Stimulated activated CD4-positive, alpha-beta T cell treated with anti-CD3 and anti-CD28 coated beads, Interleukin-15, amount 100 ng/mL, for 48 hours (primary cell): Measurements from ENCODE around the gene PRLH.

Source experiments
- DNase-seq, 2 donors: peaks; one replicate each; pipeline ENCODE4 v3.0.0-alpha.2; 2020; ENCODE audit warnings: low read depth in 2 of 2

PRLH gene, protein sequence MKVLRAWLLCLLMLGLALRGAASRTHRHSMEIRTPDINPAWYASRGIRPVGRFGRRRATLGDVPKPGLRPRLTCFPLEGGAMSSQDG

DNA sequence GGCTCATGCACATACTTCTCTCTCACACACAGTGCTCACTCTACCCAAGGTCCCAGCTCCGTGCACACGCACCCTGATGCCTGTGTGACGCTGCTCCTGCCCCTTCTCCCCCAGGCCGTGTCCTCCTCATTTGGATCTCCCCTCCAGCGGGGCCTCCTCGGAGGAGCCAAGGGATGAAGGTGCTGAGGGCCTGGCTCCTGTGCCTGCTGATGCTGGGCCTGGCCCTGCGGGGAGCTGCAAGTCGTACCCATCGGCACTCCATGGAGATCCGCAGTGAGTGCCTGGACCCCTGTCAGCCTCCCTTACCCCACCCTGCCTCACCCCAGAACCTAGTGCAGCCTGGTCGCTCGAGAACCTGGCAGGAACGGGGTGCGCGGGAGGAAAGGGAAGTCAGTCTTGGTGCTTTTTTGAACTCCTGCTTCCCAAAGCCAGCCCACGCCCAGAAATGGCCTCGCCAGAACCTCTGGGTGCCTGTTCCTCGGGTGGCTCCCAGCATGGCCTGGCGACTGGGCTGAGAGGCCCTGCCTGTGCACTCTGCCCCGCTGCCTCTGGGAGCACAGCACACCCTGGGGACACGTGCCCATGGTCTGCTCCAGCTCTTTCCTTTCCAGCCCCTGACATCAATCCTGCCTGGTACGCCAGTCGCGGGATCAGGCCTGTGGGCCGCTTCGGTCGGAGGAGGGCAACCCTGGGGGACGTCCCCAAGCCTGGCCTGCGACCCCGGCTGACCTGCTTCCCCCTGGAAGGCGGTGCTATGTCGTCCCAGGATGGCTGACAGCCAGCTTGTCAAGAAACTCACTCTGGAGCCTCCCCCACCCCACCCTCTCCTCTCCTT is at the start of gene PRLH:
TSS of gene PRLH (plus strand) at position 174 of the 835 bp plus-strand sequence. CDS start at position 174, 0 bp downstream.
- DNase-seq: no peak

DNA sequence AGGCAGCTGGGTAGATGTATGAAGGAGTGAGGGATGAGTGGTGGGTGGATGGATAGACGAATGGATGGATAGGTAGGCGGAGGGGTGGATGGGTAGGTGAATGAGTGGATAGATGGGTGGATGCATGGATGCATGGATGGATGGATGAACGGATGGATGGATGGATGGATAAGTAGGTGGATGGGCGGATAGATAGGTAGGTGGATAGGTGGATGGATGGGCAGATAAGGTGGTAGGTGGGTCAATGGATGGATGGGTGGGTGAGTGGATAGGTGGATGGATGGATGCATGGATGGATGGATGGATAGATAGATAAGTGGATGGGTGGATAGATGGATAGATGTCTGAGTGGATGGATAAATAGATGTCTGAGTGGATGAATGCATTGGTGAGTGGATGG is 49.2 kb upstream of the PRLH start:
- DNase-seq: no peak

DNA sequence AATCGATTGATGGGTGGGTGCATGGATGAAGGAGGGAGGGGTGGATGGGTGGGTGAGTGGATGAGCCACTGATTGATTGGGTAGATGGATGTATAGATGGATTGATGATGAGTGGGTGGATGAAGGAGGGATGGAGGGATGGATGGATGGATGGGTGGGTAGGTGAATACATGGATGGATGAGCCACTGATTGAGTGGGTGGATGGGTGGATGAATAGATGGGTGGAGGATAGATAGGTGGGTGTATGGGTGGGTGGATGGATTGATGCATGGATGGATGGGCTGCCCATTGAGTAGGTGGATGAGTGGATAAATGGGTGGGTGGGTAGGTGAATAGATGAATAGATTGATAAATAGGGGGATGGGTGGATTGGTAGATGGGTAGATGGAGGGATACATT is 48.4 kb upstream of the PRLH start:
- DNase-seq: no peak

DNA sequence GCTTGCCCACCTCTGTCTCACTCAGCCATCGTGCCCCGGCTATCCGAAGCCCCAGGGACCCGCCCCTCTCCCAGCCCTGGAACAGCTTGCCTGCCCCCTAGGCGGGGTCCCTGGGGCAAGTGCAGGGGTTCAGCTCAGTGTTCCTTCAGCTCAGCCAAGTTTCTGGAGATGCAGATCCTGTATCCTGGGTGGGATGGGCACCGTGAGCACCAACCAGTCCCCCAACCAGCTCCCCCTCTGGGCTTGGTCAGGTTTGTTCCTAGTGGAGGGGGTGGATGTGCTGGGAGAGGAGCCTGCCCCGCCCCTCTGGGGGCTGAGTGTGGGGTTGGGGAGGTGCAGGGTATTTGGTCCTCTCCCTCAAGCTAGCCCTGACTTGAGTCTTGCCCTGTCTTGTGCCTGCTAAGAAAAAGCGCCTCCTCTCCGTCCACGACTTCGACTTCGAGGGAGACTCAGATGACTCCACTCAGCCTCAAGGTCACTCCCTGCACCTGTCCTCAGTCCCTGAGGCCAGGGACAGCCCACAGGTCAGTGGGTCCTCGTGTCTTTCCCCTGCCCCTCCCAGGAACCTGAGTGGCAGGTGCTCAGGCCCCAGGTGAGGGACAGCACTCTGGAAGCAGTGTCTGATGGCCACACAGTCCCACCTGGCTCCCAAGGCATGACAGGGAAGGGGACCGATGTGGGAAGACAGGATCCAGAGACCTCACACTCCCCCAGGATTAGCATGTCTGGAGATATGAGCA is 46.7 kb upstream of the PRLH start:
- DNase-seq: no peak

DNA sequence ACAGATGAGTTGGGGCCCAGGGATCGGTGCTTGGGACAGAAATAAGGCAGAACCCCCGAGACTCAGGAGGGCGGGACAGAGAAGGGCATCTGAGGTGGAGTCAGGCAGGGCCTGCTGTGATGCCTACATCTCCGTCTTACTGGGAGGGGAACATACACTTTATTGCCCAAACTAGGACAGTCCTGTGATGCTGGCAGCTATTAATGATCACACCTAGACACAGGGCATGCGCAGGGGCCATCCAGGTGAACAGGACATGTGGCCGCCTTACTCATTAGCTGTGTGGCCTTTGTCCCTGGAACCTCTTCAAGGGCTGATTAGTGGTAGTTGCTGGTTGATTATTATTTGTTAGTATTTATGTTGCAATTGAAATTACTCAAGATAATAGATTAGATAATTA is 46.1 kb upstream of the PRLH start:
- DNase-seq: no peak

DNA sequence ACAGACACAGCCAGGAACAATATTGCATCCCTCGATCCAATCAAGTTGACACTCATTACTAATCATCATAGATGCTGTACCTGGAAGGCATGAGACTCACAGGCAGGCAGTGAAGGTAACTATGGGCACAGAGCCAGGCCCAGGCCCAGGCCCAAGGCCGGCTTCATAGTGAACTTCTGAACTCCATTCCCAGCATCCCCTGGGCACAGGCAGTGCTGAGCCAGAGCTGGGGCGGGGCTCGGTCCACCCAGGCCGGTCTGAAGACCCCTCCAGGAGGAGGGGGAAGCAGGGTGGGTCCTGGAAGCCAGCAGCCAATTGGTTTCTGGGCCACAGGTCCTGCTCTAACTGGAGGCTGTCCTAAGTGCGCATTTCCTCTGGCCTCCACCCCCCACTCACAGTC is 41.7 kb upstream of the PRLH start:
- DNase-seq: no peak

DNA sequence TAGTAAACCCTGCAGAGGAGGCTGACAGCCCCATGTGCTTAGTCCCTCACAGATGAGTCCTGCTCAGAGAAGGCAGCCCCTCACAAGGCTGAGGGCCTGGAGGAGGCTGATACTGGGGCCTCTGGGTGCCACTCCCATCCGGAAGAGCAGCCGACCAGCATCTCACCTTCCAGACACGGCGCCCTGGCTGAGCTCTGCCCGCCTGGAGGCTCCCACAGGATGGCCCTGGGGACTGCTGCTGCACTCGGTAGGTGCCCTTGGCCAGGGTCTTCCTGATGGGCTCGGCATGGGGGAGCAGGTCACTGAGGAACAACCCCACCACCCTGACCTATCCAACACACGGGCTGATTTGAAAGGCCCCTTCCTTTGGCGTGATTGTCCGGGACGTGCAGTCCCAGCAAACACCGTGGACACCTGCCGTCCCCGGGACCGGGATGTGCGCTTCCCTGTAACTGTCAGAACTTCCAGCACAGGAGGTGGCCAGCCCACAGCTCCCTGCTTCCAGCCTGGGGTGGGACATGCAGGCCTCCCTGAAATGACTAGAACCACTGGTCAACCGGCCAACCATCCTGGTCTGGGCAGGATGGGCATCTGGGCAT is 40.7 kb upstream of the PRLH start:
- DNase-seq: no peak

DNA sequence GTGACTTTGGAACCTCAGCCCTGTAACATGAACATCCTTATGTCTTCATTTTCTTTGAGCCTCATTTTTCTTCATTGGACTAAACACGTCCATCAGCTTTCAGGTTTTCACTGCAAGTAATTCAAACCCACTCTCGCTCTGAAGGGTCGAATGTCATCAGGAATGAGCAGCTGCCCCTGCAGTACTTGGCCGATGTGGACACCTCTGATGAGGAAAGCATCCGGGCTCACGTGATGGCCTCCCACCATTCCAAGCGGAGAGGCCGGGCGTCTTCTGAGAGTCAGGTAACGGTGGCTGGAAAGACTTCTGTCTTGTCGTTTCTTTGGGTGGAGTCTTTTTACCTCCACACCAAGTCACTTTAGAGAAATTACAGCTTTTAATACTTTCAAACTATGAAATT is 39.1 kb upstream of the PRLH start:
- no peak for DNase-seq

DNA sequence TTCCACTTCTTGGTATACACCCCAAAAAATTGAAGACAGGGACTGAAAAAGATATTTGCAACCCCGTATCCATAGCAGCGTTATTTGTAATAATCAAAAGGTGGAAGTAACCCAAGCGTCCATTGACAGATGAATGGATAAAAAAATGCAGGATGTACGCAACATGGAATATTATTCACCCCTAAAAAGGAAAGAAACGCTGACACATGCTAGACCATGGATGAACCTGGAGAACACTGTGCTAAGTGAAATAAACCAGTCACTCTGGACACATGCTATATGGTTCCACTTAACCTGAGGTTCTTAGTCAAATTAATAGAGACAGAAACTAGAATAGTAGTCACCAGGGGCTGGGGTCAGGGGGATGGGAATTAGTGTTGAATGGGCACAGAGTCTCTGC is 38.6 kb upstream of the PRLH start:
- no peak for DNase-seq

DNA sequence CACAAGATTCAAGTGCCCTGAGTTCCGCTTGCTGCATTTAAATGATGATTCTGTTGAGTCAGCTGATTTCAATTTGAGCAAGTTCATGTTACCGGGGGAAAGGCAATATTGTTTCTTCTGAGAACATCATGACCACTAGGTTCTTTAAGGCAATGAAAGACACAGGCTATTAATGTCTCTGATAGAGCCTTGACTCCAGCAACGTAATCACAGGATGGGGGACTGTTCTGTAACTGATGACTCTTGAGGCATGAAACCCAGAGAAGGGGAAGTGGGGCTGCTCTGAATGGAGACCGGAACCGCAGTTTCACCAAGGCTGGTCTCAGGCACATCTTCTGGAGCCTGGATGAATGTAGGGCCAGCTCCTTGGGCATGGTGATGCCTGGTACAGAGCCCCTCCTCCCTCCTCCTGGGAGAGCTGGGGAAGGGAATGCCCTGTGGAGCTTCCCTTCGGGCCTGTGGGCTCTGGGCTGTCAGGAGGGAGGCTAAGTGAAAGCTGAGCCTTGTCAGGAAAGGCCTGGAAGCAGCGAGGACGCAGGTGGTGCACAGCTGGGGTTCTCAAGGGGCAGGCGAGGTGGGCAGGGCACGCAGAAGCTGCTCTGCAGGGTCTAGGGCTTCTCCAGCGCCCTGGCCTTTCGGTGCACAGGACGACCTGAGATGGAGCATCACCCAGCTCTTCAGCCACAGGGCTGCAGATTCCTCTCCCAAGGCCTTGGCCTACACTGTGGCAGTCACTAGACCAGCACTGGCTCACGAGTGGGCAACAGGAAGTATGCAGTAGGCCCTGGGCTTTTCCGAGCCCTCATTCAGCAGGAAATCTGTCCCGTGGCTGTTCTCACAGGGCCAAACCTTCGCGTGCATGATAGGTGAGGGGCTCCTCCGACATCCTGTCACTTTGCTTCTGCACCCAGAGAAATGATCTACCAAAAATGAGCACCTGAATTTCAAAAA is 36.6 kb upstream of the PRLH start:
- no peak for DNase-seq

DNA sequence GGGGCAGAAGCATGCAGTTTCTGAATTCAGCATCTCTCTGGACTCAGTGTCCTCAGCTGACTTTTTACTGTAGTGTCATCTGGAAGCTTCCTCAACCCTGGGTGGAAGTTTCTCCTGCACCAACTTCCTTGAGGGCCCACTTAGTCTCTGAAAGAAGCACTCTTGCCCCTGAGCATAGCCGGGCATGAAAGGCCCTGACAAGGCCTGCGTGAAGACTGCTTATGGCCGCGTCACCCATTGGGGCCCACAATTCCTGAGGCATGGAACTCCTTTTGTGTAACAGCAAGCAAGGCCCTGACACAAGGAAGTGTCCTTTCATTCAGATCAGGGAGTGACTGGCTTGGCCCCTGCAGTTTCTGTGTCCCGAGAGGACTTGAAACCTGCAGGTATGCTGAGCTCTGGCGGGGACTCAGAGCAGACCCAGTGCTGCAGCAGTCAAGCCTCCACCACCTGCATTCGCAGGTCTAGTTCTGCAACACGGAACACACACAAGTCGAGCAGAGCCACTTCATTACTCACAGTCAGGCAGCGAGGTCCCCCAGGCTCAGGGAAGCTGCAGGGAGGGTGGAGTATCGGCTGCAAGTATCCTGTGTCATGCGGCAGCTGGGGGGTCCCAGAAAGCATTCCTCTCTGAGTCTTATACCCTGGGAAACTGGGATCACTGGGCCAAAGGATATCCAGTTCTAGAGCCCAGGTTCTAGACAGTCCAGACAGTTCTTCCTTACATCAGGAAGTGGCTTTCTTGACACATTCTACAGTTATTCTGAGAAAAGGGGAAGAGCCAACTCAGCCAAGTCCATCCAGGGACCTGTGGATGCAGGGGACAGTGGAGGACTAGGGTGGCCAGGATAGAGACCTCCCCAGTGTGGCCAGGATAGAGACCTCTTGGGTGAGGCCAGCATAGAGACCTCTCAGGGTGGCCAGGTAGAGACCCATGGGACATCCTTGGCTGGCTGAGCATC is 35.6 kb upstream of the PRLH start:
- no peak for DNase-seq

DNA sequence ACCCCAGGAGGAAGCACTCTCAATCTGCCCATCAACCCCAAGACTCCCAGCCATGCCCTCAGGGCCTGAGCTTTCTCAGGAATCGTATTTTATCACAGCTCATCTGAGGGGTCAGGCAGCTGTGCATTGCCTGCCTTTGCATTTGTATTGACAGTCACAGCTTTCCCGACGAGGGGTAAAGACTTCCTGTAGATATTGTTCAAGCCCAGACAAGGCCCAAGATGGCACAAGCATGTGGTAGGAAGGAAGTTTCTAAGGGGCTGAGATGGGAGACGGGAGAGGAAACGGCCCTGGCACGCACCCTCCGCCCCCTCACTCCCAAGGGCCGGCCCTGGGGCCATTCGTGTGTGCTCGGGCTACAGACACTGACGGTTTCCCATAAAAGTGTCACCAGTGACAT is 34.2 kb upstream of the PRLH start:
- DNase-seq: no peak

DNA sequence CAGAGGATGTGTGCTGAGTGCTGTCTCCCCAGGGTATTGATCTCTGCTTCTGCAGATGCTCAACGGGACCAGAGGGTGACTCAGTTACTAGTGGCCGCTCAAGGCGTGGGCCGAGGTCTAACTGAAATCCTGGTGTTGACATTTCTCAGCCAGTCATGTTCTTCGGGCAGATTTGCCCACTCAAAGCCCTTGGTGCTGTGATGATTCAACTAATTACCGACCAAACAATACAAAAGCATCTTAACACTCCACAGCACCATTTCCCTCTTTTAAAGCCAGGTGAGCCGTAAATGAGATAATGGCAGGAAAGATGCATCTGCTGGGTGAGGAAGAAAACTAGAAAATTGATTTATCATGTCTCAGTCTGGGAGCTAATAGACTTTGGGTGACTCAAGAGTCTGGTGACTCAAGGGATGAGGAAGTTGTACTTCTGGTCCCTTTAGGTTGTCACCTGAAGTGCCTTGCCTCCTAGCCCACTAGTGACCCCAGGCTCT is 32.7 kb upstream of the PRLH start:
- no peak for DNase-seq

DNA sequence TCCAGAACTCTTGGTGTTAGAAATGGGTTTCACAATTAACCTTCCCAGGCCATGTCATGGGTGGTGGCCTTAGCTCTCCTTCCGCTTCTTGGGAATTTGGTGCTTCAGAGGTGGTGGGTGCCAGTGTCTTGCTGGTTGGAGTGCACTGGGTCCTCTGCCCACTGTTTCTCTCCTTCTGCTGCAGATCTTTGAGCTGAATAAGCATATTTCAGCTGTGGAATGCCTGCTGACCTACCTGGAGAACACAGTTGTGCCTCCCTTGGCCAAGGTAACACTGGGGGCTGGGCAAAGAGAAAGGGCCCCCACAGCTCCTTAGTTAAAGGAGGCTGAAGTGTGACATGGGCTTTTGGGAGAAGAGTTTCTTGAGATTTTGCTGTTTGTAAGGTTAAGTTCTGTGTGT is 32.0 kb upstream of the PRLH start:
- no peak for DNase-seq

DNA sequence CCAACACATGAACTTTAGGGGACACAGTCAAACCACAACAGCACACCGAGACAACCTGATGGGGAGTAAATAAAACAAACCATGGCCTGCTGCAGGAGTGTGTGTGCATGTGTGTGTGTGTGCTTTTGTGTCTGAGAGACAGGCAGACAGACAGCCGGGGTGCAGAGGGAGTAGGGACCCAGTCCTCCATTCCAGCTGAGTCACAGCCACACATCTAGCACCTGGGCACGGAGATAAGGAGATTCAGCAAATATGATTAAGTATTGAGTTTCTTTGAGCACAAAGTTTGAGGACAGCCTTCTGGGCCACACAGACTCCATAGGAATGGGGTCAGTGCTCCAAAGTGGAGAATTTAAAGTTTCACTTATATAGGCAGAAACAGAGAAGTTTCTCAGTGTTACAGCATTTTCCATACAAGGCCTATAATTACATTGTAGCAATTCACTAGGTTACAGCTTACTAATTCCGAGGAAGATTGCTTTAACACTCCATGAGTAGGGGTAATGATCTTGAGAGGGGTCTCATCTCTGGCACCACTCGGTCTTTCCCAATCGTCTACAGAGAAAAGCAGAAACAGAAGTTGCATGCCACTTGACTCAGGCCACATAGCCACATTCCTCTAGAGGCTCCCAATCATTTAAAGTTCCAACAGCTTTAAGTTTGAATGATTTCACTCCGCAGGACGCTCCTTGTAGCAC is 30.8 kb upstream of the PRLH start:
- no peak for DNase-seq

DNA sequence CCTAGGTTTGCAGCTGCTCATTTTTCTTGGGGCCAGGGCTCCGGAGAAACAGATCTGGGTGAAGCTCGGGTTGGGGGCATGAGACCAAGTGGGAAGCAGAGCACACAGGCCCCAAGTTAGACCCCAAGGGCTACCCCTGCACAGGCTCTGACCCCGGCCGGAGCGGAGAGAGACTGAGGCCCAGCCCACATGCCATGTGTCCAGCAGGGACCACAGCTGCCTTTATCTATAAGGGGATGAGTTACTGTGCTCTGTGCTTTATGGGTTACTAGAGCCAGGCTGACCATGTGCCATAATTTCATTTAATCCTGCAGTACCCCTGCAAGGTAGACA is 30.3 kb upstream of the PRLH start:
- no peak for DNase-seq

DNA sequence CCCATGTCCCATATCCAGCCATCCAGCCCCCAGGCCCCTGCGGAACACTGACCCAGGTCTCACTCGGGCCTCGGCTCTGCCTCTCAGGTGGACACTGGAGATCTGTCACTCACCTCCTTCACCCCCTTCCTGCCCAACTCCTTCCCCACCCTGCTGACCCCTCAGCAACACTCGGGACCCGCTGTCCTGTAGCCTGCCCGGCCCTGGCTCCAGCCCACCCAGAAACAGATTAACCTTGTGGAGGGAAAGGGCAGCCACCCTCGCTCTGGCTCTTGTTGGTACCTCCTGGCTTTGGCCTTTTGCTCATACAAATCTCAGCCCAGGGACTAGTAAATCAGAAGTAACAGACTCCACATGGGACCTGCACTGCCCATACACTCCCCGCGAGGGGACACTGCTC is 29.8 kb upstream of the PRLH start:
- DNase-seq: no peak

DNA sequence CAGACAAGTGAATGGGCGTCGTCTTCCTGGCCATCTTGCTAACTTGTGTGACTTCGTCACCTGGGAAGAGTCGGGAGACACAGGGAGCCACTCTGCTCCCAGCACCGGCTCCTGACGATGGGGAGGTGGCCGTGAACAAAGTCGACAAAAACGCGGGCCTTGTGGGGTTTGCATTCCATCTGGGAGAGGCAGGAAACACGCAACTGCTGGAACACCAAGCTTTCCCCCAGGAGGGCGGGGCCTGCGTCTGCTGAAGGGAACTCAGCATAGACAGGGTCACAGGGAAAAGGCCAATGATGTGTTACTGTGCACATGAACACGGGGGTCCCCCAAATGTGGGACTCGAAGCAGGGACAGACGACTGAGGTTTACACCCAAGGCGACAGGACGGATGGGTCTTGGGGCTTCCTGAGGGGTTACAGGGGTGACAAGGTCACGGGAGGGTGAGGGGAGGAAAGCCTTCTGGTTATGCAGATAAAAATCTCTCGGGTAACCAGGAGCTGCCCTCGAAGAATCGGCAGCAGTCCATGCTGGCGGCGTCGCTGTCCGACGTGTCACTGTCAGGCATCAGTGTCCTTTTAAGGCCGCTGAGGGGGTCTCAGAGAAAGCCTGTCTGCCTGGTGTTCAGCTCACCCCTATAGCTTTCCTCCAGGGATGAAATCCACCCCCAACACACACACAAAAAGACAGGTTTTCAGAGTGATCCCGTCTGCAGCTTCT is 28.2 kb upstream of the PRLH start:
- no peak for DNase-seq

DNA sequence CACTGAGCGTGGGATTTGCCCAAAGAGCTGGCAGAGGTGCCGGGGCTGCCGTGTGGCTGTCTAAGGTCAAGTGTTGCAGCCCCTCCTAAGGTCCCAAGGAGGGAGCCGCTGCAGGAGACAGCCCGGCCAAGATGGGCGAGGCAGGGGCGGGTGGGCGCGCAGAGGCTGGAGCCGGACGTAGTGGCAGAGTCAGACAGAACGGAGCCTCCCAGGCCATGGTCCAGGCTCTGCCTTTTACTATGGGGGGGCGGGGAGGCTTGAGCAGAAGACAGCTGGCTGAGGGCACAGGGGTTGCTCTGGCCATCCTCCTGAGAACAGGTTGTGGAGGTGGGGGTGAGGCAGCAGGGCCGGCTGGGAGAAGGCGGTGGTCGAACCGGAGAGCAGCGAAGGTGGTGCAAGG is 27.5 kb upstream of the PRLH start:
- DNase-seq: no peak
